ENCODE measurements around the gene FREY1. TPM values are rescaled to one million over a fixed set of nuclear protein-coding genes. Genes with fewer than 3 reads are reported as not detected.

The FREY1 gene
- total RNA-seq, 4 donors from 2014 or later: 4.9 TPM; not detected in 3

DNA sequence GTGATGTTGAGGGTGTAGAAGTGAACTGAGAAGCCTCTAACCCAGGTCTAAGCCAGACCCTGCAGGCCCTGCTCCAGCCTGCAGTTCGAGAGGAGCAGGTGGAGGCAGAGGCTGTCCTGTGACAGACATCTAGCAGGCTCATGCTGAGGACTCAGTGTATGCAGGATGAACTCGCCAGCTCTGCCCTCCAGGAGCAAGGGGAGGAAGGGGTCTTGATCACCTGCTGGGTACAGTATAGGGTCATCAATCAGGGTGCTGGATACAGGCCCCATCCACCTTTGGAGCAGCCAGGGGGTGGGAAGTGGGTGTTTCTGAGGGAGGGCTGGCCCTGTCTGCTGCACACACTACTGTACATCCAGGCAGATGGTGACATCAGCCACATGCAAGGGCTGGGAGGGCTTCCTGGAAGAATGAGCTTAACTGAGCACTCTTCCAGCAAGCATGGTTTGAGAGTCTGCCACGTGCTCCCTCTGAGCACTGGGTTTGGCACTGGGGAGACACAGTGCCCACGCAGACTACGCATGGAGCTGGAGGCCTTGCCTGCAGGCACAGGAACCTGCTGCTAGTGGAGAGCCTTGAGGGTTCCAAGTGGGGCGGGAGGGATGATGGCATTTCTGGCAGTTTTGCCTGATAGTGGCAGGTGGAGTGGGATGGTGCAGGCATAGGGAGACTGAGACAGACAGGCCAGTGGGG, 12.4 kb downstream of the FREY1 start:
- H3K4me1 ChIP-seq: peaks cover 0 to 8% (median 7%) of the 10 kb centered on the region in 4 donors
- H3K4me3 ChIP-seq: no peak overlapping the region
- no peak for DNase-seq
- no peaks in the 10 kb centered on the region for H3K36me3 ChIP-seq
- no peaks in the 10 kb centered on the region for H3K27me3 ChIP-seq
- TF ChIP-seq POLR2A (IDR thresholded peaks at IDR 0.05) (no peak), CTCF (IDR thresholded peaks at IDR 0.05) (no peak)
- no peak overlapping the region for H3K27ac ChIP-seq
- no peaks in the 10 kb centered on the region for H3K9me3 ChIP-seq

- DNase-seq: no peak
- no peaks in the 10 kb centered on the region for H3K27me3 ChIP-seq
- H3K36me3 ChIP-seq: no peaks in the 10 kb centered on the region
- H3K9me3 ChIP-seq: no peaks in the 10 kb centered on the region
- H3K4me3 ChIP-seq: no peak overlapping the region
- H3K4me1 ChIP-seq: no peaks in the 10 kb centered on the region
- TF ChIP-seq CTCF (IDR thresholded peaks at IDR 0.05) (no peak), POLR2A (IDR thresholded peaks at IDR 0.05) (no peak)
- no peak overlapping the region for H3K27ac ChIP-seq
Measured at GRCh38 chr11:45892856-45893255, 14.2 kb downstream of the FREY1 start.

DNA sequence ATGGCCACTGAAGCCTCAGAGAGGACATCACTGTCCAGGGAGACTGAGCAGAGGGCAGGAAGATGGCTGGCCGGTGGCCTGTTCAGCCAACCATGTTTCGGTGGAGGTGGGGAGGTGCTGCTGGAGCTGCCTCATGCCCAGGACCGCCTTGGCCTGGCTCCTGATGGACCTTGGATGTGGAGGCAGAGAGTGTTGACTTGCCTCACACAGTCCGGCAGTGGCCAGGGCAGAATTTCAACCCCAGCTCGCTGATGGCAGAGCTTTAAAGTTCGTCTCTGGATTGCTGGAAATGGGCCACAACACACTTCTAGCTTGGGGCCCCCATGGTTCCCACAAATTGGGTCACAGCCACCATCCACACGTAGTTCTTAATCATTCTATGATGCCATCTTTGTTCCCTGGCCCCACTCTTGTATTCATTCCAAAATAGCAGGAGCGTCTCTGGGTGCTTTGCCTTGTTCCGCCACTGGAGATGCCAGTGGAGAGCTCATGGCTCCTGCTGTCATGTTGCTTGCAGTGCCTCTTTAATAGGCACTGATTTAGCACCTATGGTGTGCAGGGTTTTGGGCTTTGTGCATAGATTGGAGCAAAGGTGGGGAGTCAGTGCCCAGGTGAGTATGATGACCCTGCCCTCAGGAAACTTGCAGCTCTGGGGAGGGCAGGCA, 16.1 kb downstream of the FREY1 start:
- no peaks in the 10 kb centered on the region for H3K27me3 ChIP-seq
- no peaks in the 10 kb centered on the region for H3K36me3 ChIP-seq
- no peaks in the 10 kb centered on the region for H3K9me3 ChIP-seq
- no peak overlapping the region for H3K4me3 ChIP-seq
- peaks cover 0 to 3% (median under 1%) of the 10 kb centered on the region in 4 donors for H3K4me1 ChIP-seq
- DNase-seq: no peak
- TF ChIP-seq CTCF (IDR thresholded peaks at IDR 0.05) (no peak), POLR2A (IDR thresholded peaks at IDR 0.05) (no peak)
- H3K27ac ChIP-seq: no peak overlapping the region

GRCh38 chr11:45889966-45890365, 17.1 kb downstream of the FREY1 start:
- Histone ChIP-seq H3K9me3 (no peaks in the 10 kb centered on the region), H3K27me3 (no peaks in the 10 kb centered on the region), H3K4me3 (no peak overlapping the region), H3K27ac (no peak overlapping the region), H3K4me1 (peaks cover 0 to 7% (median 2%) of the 10 kb centered on the region in 4 donors), H3K36me3 (no peaks in the 10 kb centered on the region)
- TF ChIP-seq POLR2A (IDR thresholded peaks at IDR 0.05) (no peak), CTCF (IDR thresholded peaks at IDR 0.05) (no peak)
- DNase-seq: no peak

- H3K9me3 ChIP-seq: no peaks in the 10 kb centered on the region
- TF ChIP-seq CTCF (IDR thresholded peaks at IDR 0.05): no peak
- TF ChIP-seq POLR2A (IDR thresholded peaks at IDR 0.05): no peak
- DNase-seq: no peak
- H3K4me1 ChIP-seq: peaks cover 0 to 7% (median 2%) of the 10 kb centered on the region in 4 donors
- no peak overlapping the region for H3K4me3 ChIP-seq
- no peak overlapping the region for H3K27ac ChIP-seq
- no peaks in the 10 kb centered on the region for H3K27me3 ChIP-seq
- H3K36me3 ChIP-seq: no peaks in the 10 kb centered on the region
Measured at GRCh38 chr11:45889555-45889954, 17.5 kb downstream of the FREY1 start.

Measured in Peyer's patch (tissue), 4 donors.